Adrenal gland (tissue), 12 donors: ENCODE data around the gene SETD4. TPM values are rescaled to one million over a fixed set of nuclear protein-coding genes. Genes with fewer than 3 reads are reported as not detected.
A peak's percentile ranks its signal among the peaks of the same experiment; 100 is the strongest.

Source experiments
- DNase-seq, 7 donors: peaks; one replicate each; pipeline ENCODE4 v3.0.0-alpha.2; 2019 to 2020
- H3K27ac ChIP-seq, 5 donors: fragments of 200-600 bp; sonication (generic) in 4 of 5; 1 replicate in 3 of 5; 2 replicates in 2 of 5; pipeline versions ENCODE4 v1.5.1 to v1.8.0; 2016 to 2020; ENCODE audit warnings: mild to moderate bottlenecking in 1 of 5
- H3K27me3 ChIP-seq: fragments of 200-600 bp; 2 replicates; pipeline ENCODE4 v1.8.0; 2021
- H3K36me3 ChIP-seq, 2 donors: fragments of 200-600 bp; replicated peaks in 1 of 2; 1 replicate in 1 of 2; 2 replicates in 1 of 2; pipeline versions ENCODE4 v1.5.1 to v1.8.0; 2018 to 2022
- H3K4me1 ChIP-seq, 2 donors: fragments of 200-600 bp; replicated peaks in 1 of 2; 1 replicate in 1 of 2; 2 replicates in 1 of 2; pipeline versions ENCODE4 v1.5.1 to v1.8.0; 2018 to 2021
- H3K4me3 ChIP-seq, 4 donors: fragments of 200-600 bp; sonication (generic) in 3 of 4; one replicate each; pipeline ENCODE4 v1.5.1; 2016 to 2018
- H3K9me3 ChIP-seq, 3 donors: fragments of 200-600 bp; sonication (generic) in 1 of 3; replicated peaks in 1 of 3; 1 replicate in 2 of 3; 2 replicates in 1 of 3; pipeline versions ENCODE4 v1.5.1 to v1.8.0; 2016 to 2021
- CTCF ChIP-seq, 6 experiments: fragments of 450-650 bp in 4 of 6; fragments of 200-600 bp in 2 of 6; sonication (generic) in 1 of 6; IDR thresholded peaks; 1 replicate in 5 of 6; 2 replicates in 1 of 6; pipeline versions ENCODE4 v1.5.1 to v1.8.0; 2016 to 2021; ENCODE audit warnings: antibody characterized with exemption in 6 of 6, mild to moderate bottlenecking in 2 of 6, moderate library complexity in 1 of 6
- POLR2A ChIP-seq, 2 donors: fragments of 450-650 bp; IDR thresholded peaks; one replicate each; pipeline ENCODE4 v1.6.1; 2017; ENCODE audit warnings: antibody characterized with exemption in 2 of 2, mild to moderate bottlenecking in 2 of 2, moderate library complexity in 1 of 2
- WGBS, 4 donors: extraction: QIAGEN DNeasy Blood & Tissue Kit in 2 of 4; methylation state at CpG; one replicate each; pipeline versions ENCODE4 v1.1.5 to v1.1.7; 2013 to 2017; 5-methylcytosine and 5-hydroxymethylcytosine counted together
- intact Hi-C, 2 donors: fragments of 100-400 bp; cut with DNase I; formaldehyde crosslinking; loops; one replicate each; pipeline versions ENCODE4 v1.14.1 to v1.15.0; 2022 to 2023
- polyA plus RNA-seq, 3 donors: library from polyadenylated mRNA; stranded (reverse); fragments of 200-250 nt in 2 of 3; fragments of 350-450 nt in 1 of 3; fragmentation: Illumina TruSeq in 1 of 3; extraction: RNeasy Lipid Tissue Mini Kit (QIAGEN cat#74804) in 1 of 3; gene quantifications; one replicate each; pipeline ENCODE4 v1.2.3, GENCODE V29; 2013 to 2014
- total RNA-seq, 9 donors: library from RNA; depleted of rRNA in 4 of 9; stranded (reverse); fragments of >200 nt in 4 of 9; fragments of 120-200 nt in 1 of 9; fragmentation: NEBNext Ultra II Directional in 1 of 9; extraction: Animal tissue kit (Norgen Biotek cat#: 25700) in 1 of 9; gene quantifications; one replicate each; pipeline versions ENCODE4 v1.1.0 to v1.2.4, GENCODE V29; 2013 to 2023
- donor health status: healthy with polysubstance abuse.
- donor health status: Bipolar disorder and iron deficiency.
- donor health status: DM: yes; HTN: yes; CAD: no.
- donor health status: DM: no; HTN: no; CAD: no.
- donor health status: DM: no; HTN: no; CAD: no.
- donor health status: DM: yes; HTN: yes; CAD: no.

Gene SETD4
- total and polyA plus RNA-seq, 12 donors, result 7.9 to 24.5 (median 16.2) TPM

- 85 to 94% (median 92%) methylated on average over 9 of the region's 9 CpGs for WGBS, 4 donors
- H3K27me3 ChIP-seq, result no peaks in the 10 kb centered on the region
- H3K4me3 ChIP-seq, result no peak overlapping the region
- no peaks in the 10 kb centered on the region for H3K9me3 ChIP-seq
- H3K4me1 ChIP-seq, result no peaks in the 10 kb centered on the region
- no peak overlapping the region for H3K27ac ChIP-seq
- no peaks in the 10 kb centered on the region for H3K36me3 ChIP-seq
- DNase-seq, result no peak
- TF ChIP-seq POLR2A (IDR thresholded peaks at IDR 0.05) (no peak), CTCF (IDR thresholded peaks at IDR 0.05) (no peak)
- intact Hi-C loops, result no loop called here
These were observed 69.7 kb downstream of the SETD4 start for GRCh38 chr21:35990609-35991008.

- TF ChIP-seq CTCF (IDR thresholded peaks at IDR 0.05) (no peak), POLR2A (IDR thresholded peaks at IDR 0.05) (no peak)
- no peak overlapping the region for H3K4me3 ChIP-seq
- no peaks in the 10 kb centered on the region for H3K36me3 ChIP-seq
- H3K27me3 ChIP-seq, result no peaks in the 10 kb centered on the region
- no peak for DNase-seq
- intact Hi-C loops, result no loop called here
- H3K27ac ChIP-seq, result no peak overlapping the region
- 71 to 73% (median 72%) methylated on average over 10 of the region's 10 CpGs for WGBS, 4 donors
- H3K9me3 ChIP-seq, result no peaks in the 10 kb centered on the region
- no peaks in the 10 kb centered on the region for H3K4me1 ChIP-seq
These were observed 71.1 kb downstream of the SETD4 start for GRCh38 chr21:35989138-35989735.

- Histone ChIP-seq H3K36me3 (no peaks in the 10 kb centered on the region), H3K27me3 (no peaks in the 10 kb centered on the region), H3K9me3 (no peaks in the 10 kb centered on the region), H3K4me3 (no peak overlapping the region), H3K4me1 (no peaks in the 10 kb centered on the region), H3K27ac (no peak overlapping the region)
- intact Hi-C loops, result no loop called here
- TF ChIP-seq POLR2A (IDR thresholded peaks at IDR 0.05) (no peak), CTCF (IDR thresholded peaks at IDR 0.05) (no peak)
- 49 to 59% (median 55%) methylated on average over 6 of the region's 6 CpGs for WGBS, 4 donors
- DNase-seq, result no peak
These were observed 71.7 kb downstream of the SETD4 start for GRCh38 chr21:35988416-35989137.

- Histone ChIP-seq H3K4me3 (no peak overlapping the region), H3K27me3 (no peaks in the 10 kb centered on the region), H3K9me3 (no peaks in the 10 kb centered on the region), H3K27ac (no peak overlapping the region), H3K4me1 (no peaks in the 10 kb centered on the region), H3K36me3 (no peaks in the 10 kb centered on the region)
- peak in 1 of 7 donors; percentile 5 for DNase-seq
- TF ChIP-seq POLR2A (IDR thresholded peaks at IDR 0.05) (no peak), CTCF (IDR thresholded peaks at IDR 0.05) (no peak)
- 42 to 53% (median 48%) methylated on average over 5 of the region's 5 CpGs for WGBS, 4 donors
- intact Hi-C loops, result no loop called here
These were observed 72.9 kb downstream of the SETD4 start for GRCh38 chr21:35987475-35987874.
